ENCODE measurements around the gene TRAPPC3L. TPM values are rescaled to one million over a fixed set of nuclear protein-coding genes. Genes with fewer than 3 reads are reported as not detected.

Gene TRAPPC3L
- total and polyA plus RNA-seq, 2 of the 8 experiments (the other 6 are each of a cell fraction or from before 2014, with no cell fraction given): not detected

DNA sequence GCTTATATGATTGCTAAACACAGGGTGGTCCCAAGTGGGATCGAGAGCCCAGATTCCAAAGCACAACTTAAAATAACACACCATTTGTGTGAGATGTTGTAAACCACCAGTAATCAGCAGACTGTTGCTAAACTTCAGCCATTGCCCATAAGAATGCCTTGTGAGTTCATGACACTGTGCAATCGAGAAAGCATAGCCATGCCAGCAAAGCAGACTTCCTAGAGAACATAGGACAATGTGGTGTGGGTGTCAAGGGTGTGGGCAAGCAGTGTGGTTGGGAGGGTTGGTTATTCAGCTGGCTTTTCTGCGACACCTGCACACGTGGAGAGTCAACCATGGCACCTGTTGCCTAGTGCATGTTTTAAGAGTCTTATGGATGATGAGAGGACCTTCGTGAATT, 100.4 kb downstream of the TRAPPC3L start:
- Histone ChIP-seq H3K4me1 (replicated peaks in 1 of 4; ENCODE audit: control insufficient read depth in 3 of 4, insufficient read depth in 4 of 4, low read length in 3 of 4) (0 out of 7 replicates have a peak, but pooled peaks cover 0 to 2% (median 0%) of the 10 kb centered on the region in 4 experiments), H3K79me2 (ENCODE audit: control insufficient read depth in 1 of 2, insufficient read depth in 2 of 2, low read length in 2 of 2) (no peaks in the 10 kb centered on the region), H3K9ac (replicated peaks in 1 of 4; ENCODE audit: extremely low read depth in 1 of 4, low read depth in 3 of 4, low read length in 3 of 4) (no peak overlapping the region), H4K5ac (ENCODE audit: insufficient read length, low read depth, low read length) (no peak overlapping the region), H2BK12ac (ENCODE audit: low read depth, low read length) (no peak overlapping the region), H3K4me2 (ENCODE audit: insufficient read depth in 1 of 2, low read depth in 2 of 2, low read length in 2 of 2) (no peak overlapping the region), H2BK5ac (ENCODE audit: low read depth, low read length) (no peak overlapping the region), H3K23me2 (ENCODE audit: low read depth, low read length) (no peaks in the 10 kb centered on the region), H3K9me3 (ENCODE audit: insufficient read depth in 2 of 2, low read depth in 1 of 2, low read length in 1 of 2) (no peaks in the 10 kb centered on the region), H3K27me3 (replicated peaks in 1 of 4; ENCODE audit: control insufficient read depth in 3 of 4, extremely low read depth in 1 of 4, insufficient read depth in 3 of 4, low read length in 3 of 4) (no peaks in the 10 kb centered on the region), H2BK20ac (ENCODE audit: low read length) (no peak overlapping the region), H3K36me3 (ENCODE audit: control insufficient read depth in 2 of 4, insufficient read depth in 4 of 4, low read length in 3 of 4) (no peaks in the 10 kb centered on the region), H4K91ac (replicated peaks; ENCODE audit: insufficient read length, low read length) (no peak overlapping the region), H3K18ac (ENCODE audit: extremely low read depth, low read length) (no peak overlapping the region), H3K79me1 (ENCODE audit: low read depth, low read length) (no peaks in the 10 kb centered on the region), H2BK120ac (replicated peaks; ENCODE audit: low read depth, low read length) (no peak overlapping the region), H3K23ac (ENCODE audit: insufficient read length) (no peak overlapping the region), H2AFZ (ENCODE audit: low read length) (no peak overlapping the region), H2BK15ac (ENCODE audit: low read length) (no peak overlapping the region), H3K14ac (ENCODE audit: insufficient read length) (no peak overlapping the region), H3K4me3 (ENCODE audit: extremely low read depth in 1 of 4, insufficient read depth in 2 of 4, low read depth in 3 of 4, low read length in 4 of 4) (no peak overlapping the region), H4K20me1 (replicated peaks in 1 of 2; ENCODE audit: control insufficient read depth in 1 of 2, insufficient read depth in 2 of 2, low read length in 2 of 2) (no peaks in the 10 kb centered on the region), H3K27ac (ENCODE audit: low read depth, low read length) (no peak overlapping the region), H4K8ac (ENCODE audit: extremely low read depth, insufficient read depth, low read length) (no peak overlapping the region), H3K56ac (replicated peaks; ENCODE audit: insufficient read length, low read depth, low read length) (no peak overlapping the region), H2AK5ac (ENCODE audit: low read depth, low read length) (no peak overlapping the region), H3K4ac (replicated peaks; ENCODE audit: insufficient read length, low read depth, low read length) (no peak overlapping the region)
- 68% methylated on average over 5 of the region's 5 CpGs; no CpG with 5 or more reads in 1 of the 2 experiments for WGBS, 2 experiments (ENCODE audit: extremely low coverage in 1 of 2, insufficient coverage in 1 of 2, insufficient read length in 1 of 2, insufficient replicate concordance in 2 of 2, low coverage in 1 of 2, low lambda C conversion rate in 2 of 2, missing lambda C conversion rate in 1 of 2)
- DNase-seq (ENCODE audit: low read depth in 1 of 2, low spot score in 2 of 2) (no peak), FAIRE-seq (no peak)
- ChIA-PET POLR2A (ENCODE audit: partially characterized antibody) (interaction anchor here (0.9 to 1.0 kb wide), 2 partner anchors 17 to 88 kb away, joined by 3 read pairs; no protein-coding TSS in a partner anchor), CTCF (ENCODE audit: partially characterized antibody) (interaction anchor here (0.7 to 4.7 kb wide), 37 partner anchors 8 to 252 kb away, joined by 3 to 39 read pairs (median 5); partner anchors contain the start of genes CALHM5 and CALHM6)
- TF ChIP-seq EGR1 (IDR thresholded peaks at IDR 0.05; ENCODE audit: borderline replicate concordance, low read depth, low read length): no peak
- no peak for TF ChIP-seq TCF12 (IDR thresholded peaks at IDR 0.05; ENCODE audit: low read depth, low read length)
- TF ChIP-seq TBP (IDR thresholded peaks at IDR 0.05; ENCODE audit: low read depth, low read length): no peak
- no peak for TF ChIP-seq RFX5 (IDR thresholded peaks at IDR 0.05; ENCODE audit: borderline replicate concordance, low read depth, low read length)
- TF ChIP-seq, protein P1, sequence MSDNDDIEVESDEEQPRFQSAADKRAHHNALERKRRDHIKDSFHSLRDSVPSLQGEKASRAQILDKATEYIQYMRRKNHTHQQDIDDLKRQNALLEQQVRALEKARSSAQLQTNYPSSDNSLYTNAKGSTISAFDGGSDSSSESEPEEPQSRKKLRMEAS (IDR thresholded peaks at IDR 0.05): no peak
- no peak for TF ChIP-seq HDAC6 (IDR thresholded peaks at IDR 0.05; ENCODE audit: low read depth, low read length)
- no peak for TF ChIP-seq TEAD4 (IDR thresholded peaks at IDR 0.05; ENCODE audit: low read depth, low read length)
- TF ChIP-seq RBBP5 (IDR thresholded peaks at IDR 0.05; ENCODE audit: borderline replicate concordance, low read depth, low read length): no peak
- no peak for TF ChIP-seq KDM5A (IDR thresholded peaks at IDR 0.05; ENCODE audit: low read length)
- no peak for TF ChIP-seq SP2 (IDR thresholded peaks at IDR 0.05; ENCODE audit: low read length)
- no peak for TF ChIP-seq JUND (IDR thresholded peaks at IDR 0.05; ENCODE audit: low read length)
- TF ChIP-seq POLR2AphosphoS5 (IDR thresholded peaks at IDR 0.05; ENCODE audit: low read depth, low read length): no peak
- no peak for TF ChIP-seq CBX8 (IDR thresholded peaks at IDR 0.05; ENCODE audit: borderline replicate concordance, low read depth, low read length)
- TF ChIP-seq, protein P2, sequence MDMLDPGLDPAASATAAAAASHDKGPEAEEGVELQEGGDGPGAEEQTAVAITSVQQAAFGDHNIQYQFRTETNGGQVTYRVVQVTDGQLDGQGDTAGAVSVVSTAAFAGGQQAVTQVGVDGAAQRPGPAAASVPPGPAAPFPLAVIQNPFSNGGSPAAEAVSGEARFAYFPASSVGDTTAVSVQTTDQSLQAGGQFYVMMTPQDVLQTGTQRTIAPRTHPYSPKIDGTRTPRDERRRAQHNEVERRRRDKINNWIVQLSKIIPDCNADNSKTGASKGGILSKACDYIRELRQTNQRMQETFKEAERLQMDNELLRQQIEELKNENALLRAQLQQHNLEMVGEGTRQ (IDR thresholded peaks at IDR 0.05; ENCODE audit: low read length): no peak

Data from H1 (cell line).